ENCODE results near the gene ARFGAP3. TPM values are rescaled to one million over a fixed set of nuclear protein-coding genes. Genes with fewer than 3 reads are reported as not detected.

Gene ARFGAP3
- polyA plus RNA-seq, 1 experiment = 69.4 TPM

- Histone ChIP-seq H3K27ac (ENCODE audit: low read depth, low read length) (no peak overlapping the region), H3K4me3 (ENCODE audit: low read depth, low read length) (no peak overlapping the region), H3K27me3 (ENCODE audit: control insufficient read depth, insufficient read depth, low read length) (no peaks in the 10 kb centered on the region), H3K9me3 (ENCODE audit: control insufficient read depth, insufficient read depth, low read length) (no peaks in the 10 kb centered on the region)
- TF ChIP-seq CTCF (IDR thresholded peaks at IDR 0.05; ENCODE audit: low read depth, low read length) = peak; percentile 26
- no peak for DNase-seq (ENCODE audit: low read depth, low spot score)
- ChIA-PET CTCF (interaction anchor here (1.4 kb wide), 1 partner anchor 26 kb away, joined by 4 read pairs; no protein-coding TSS in a partner anchor), POLR2A (no interaction called here)
Measured at GRCh38 chr22:42794551-42795510, 62.2 kb downstream of the ARFGAP3 start.

GRCh38 chr22:42793848-42794405 is 63.1 kb downstream of the ARFGAP3 start:
- Histone ChIP-seq H3K9me3 (ENCODE audit: control insufficient read depth, insufficient read depth, low read length) (no peaks in the 10 kb centered on the region), H3K27ac (ENCODE audit: low read depth, low read length) (no peak overlapping the region), H3K4me3 (ENCODE audit: low read depth, low read length) (no peak overlapping the region), H3K27me3 (ENCODE audit: control insufficient read depth, insufficient read depth, low read length) (no peaks in the 10 kb centered on the region)
- CTCF ChIA-PET = interaction anchor here (1.4 kb wide), 1 partner anchor 27 kb away, joined by 4 read pairs; no protein-coding TSS in a partner anchor
- TF ChIP-seq CTCF (IDR thresholded peaks at IDR 0.05; ENCODE audit: low read depth, low read length) = no peak
- POLR2A ChIA-PET = no interaction called here
- no peak for DNase-seq (ENCODE audit: low read depth, low spot score)

GRCh38 chr22:42792909-42793847 is 63.9 kb downstream of the ARFGAP3 start:
- no peak overlapping the region for H3K4me3 ChIP-seq (ENCODE audit: low read depth, low read length)
- no peak for TF ChIP-seq CTCF (IDR thresholded peaks at IDR 0.05; ENCODE audit: low read depth, low read length)
- H3K27ac ChIP-seq (ENCODE audit: low read depth, low read length) = no peak overlapping the region
- POLR2A ChIA-PET = interaction anchor here (0.6 kb wide), 1 partner anchor 162 kb away, joined by 3 read pairs; no protein-coding TSS in a partner anchor
- no peaks in the 10 kb centered on the region for H3K27me3 ChIP-seq (ENCODE audit: control insufficient read depth, insufficient read depth, low read length)
- CTCF ChIA-PET = interaction anchor here (1.2 to 1.5 kb wide), 3 partner anchors 11 to 27 kb away, joined by 3 to 4 read pairs (median 4); no protein-coding TSS in a partner anchor
- H3K9me3 ChIP-seq (ENCODE audit: control insufficient read depth, insufficient read depth, low read length) = no peaks in the 10 kb centered on the region; the same call in 1 of the 2 replicates
- DNase-seq (ENCODE audit: low read depth, low spot score) = no peak

- no peak for DNase-seq (ENCODE audit: low read depth, low spot score)
- H3K27me3 ChIP-seq (ENCODE audit: control insufficient read depth, insufficient read depth, low read length) = no peaks in the 10 kb centered on the region
- no peaks in the 10 kb centered on the region; the same call in 1 of the 2 replicates for H3K9me3 ChIP-seq (ENCODE audit: control insufficient read depth, insufficient read depth, low read length)
- CTCF ChIA-PET = interaction anchor here (1.0 to 1.5 kb wide), 3 partner anchors 12 to 131 kb away, joined by 3 to 4 read pairs (median 3); no protein-coding TSS in a partner anchor
- no peak overlapping the region for H3K27ac ChIP-seq (ENCODE audit: low read depth, low read length)
- H3K4me3 ChIP-seq (ENCODE audit: low read depth, low read length) = no peak overlapping the region
- POLR2A ChIA-PET = interaction anchor here (0.6 to 1.1 kb wide), 3 partner anchors 49 to 161 kb away, joined by 3 to 8 read pairs (median 3); no protein-coding TSS in a partner anchor
- no peak for TF ChIP-seq CTCF (IDR thresholded peaks at IDR 0.05; ENCODE audit: low read depth, low read length)
Measured at GRCh38 chr22:42792453-42792908, 64.6 kb downstream of the ARFGAP3 start.
